Gastroesophageal sphincter (tissue), 3 donors: ENCODE results near the gene CCDC73.

Experiments used
- CTCF ChIP-seq, 4 experiments: fragments of 200-600 bp in 2 of 4; fragments of 450-650 bp in 2 of 4; sonication (generic) in 1 of 4; IDR thresholded peaks; one replicate each; pipeline ENCODE4 v1.5.1; 2017 to 2019; ENCODE audit warnings: antibody characterized with exemption in 4 of 4, mild to moderate bottlenecking in 2 of 4, moderate library complexity in 2 of 4
- POLR2A ChIP-seq, 2 donors: fragments of 450-650 bp; IDR thresholded peaks; one replicate each; pipeline ENCODE4 v1.6.1; 2017; ENCODE audit warnings: antibody characterized with exemption in 2 of 2, mild to moderate bottlenecking in 2 of 2, moderate library complexity in 1 of 2

GRCh38 chr11:32830413-32830738 is 35.9 kb upstream of the CCDC73 start:
- TF ChIP-seq CTCF (IDR thresholded peaks at IDR 0.05) (no peak), POLR2A (IDR thresholded peaks at IDR 0.05) (no peak)
